ACHN (cell line): ENCODE results near the gene PTK7.
"Not testable (repeated sequence)": the region's sequence is repeated elsewhere in the genome, so short reads cannot be mapped to it uniquely, and the experiment has no call there.

Experiments
- DNase-seq: peaks from one replicate; pipeline ENCODE4 v3.0.0-alpha.2; 2015
- in situ Hi-C: cut with HindIII; loops from 2 replicates; pipeline ENCODE4 v1.10.0; 2017; ENCODE audit warnings: low sequenced_read_pairs, low pct_ligation_motif_present, low pct_unique_long_range_greater_than_20kb

The PTK7 gene

GRCh38 chr6:43078691-43079090 is 2.6 kb downstream of the PTK7 start:
- in situ Hi-C loops = no loop called here

GRCh38 chr6:43081043-43081442 is 4.9 kb downstream of the PTK7 start:
- DNase-seq = no peak
- in situ Hi-C loops = no loop called here

More at GRCh38 chr6:43078691-43079090, 2.6 kb downstream of the PTK7 start:
- DNase-seq = no peak

- in situ Hi-C loops, DNase-seq: not testable (repeated sequence)
Observed at GRCh38 chr6:43081922-43082321, 5.8 kb downstream of the PTK7 start.

- in situ Hi-C loops = no loop called here
- no peak for DNase-seq
Observed at GRCh38 chr6:43082806-43083655, 6.9 kb downstream of the PTK7 start.

GRCh38 chr6:43086022-43086658 is 10.0 kb downstream of the PTK7 start:
- DNase-seq = no peak
- in situ Hi-C loops = no loop called here

- in situ Hi-C loops = no loop called here
- no peak for DNase-seq
Observed at GRCh38 chr6:43088654-43089056, 12.5 kb downstream of the PTK7 start.

GRCh38 chr6:43089467-43089866 is 13.4 kb downstream of the PTK7 start:
- no peak for DNase-seq

GRCh38 chr6:43089874-43090558 is 13.9 kb downstream of the PTK7 start:
- in situ Hi-C loops = no loop called here
- DNase-seq = no peak

More at GRCh38 chr6:43089467-43089866, 13.4 kb downstream of the PTK7 start:
- in situ Hi-C loops = no loop called here

- in situ Hi-C loops = no loop called here
- no peak for DNase-seq
Observed at GRCh38 chr6:43090559-43090956, 14.4 kb downstream of the PTK7 start.

GRCh38 chr6:43091020-43091419 is 14.9 kb downstream of the PTK7 start:
- no peak for DNase-seq
- in situ Hi-C loops = no loop called here

GRCh38 chr6:43091436-43091991 is 15.4 kb downstream of the PTK7 start:
- in situ Hi-C loops = no loop called here
- DNase-seq = no peak

GRCh38 chr6:43092635-43093034 is 16.5 kb downstream of the PTK7 start:
- in situ Hi-C loops = no loop called here
- no peak for DNase-seq

GRCh38 chr6:43093436-43094289 is 17.5 kb downstream of the PTK7 start:
- peak; percentile 87 for DNase-seq
- in situ Hi-C loops = no loop called here

- in situ Hi-C loops = no loop called here
- no peak for DNase-seq
Observed at GRCh38 chr6:43095939-43096338, 19.8 kb downstream of the PTK7 start.

GRCh38 chr6:43096451-43097097 is 20.5 kb downstream of the PTK7 start:
- in situ Hi-C loops = no loop called here
- peak; percentile 41 for DNase-seq

- in situ Hi-C loops = no loop called here
- DNase-seq = peak; percentile 9
Observed at GRCh38 chr6:43097098-43097489, 21.0 kb downstream of the PTK7 start.

- in situ Hi-C loops = no loop called here
- DNase-seq = no peak
Observed at GRCh38 chr6:43097502-43097901, 21.4 kb downstream of the PTK7 start.

GRCh38 chr6:43101497-43101896 is 25.4 kb downstream of the PTK7 start:
- in situ Hi-C loops = no loop called here

More at GRCh38 chr6:43101497-43101896, 25.4 kb downstream of the PTK7 start:
- no peak for DNase-seq
